ENCODE data around the gene FDX1. TPM values are rescaled to one million over a fixed set of nuclear protein-coding genes. Genes with fewer than 3 reads are reported as not detected.

FDX1 gene
- total and polyA plus RNA-seq, 2 of the 8 experiments (the other 6 are each of a cell fraction or from before 2014, with no cell fraction given) = 3.7 to 9.6 TPM

- ChIA-PET POLR2A (ENCODE audit: partially characterized antibody) (no interaction called here), CTCF (ENCODE audit: partially characterized antibody) (interaction anchor here (1.7 to 5.2 kb wide), 2 partner anchors 11 to 14 kb away, joined by 3 to 29 read pairs; no protein-coding TSS in a partner anchor)
- 80% methylated on average over 1 of the region's 1 CpG; no CpG with 5 or more reads in 1 of the 2 experiments for WGBS, 2 experiments (ENCODE audit: extremely low coverage in 1 of 2, insufficient coverage in 1 of 2, insufficient read length in 1 of 2, insufficient replicate concordance in 2 of 2, low coverage in 1 of 2, low lambda C conversion rate in 2 of 2, missing lambda C conversion rate in 1 of 2)
- DNase-seq (ENCODE audit: low read depth in 1 of 2, low spot score in 2 of 2) (no peak), FAIRE-seq (no peak)
- no peaks in the 10 kb centered on the region for H3K27me3 ChIP-seq (replicated peaks in 1 of 4; ENCODE audit: control insufficient read depth in 3 of 4, extremely low read depth in 1 of 4, insufficient read depth in 3 of 4, low read length in 3 of 4)
- H3K36me3 ChIP-seq (ENCODE audit: control insufficient read depth in 2 of 4, insufficient read depth in 4 of 4, low read length in 3 of 4) = no peaks in the 10 kb centered on the region
- H3K18ac ChIP-seq (ENCODE audit: extremely low read depth, low read length) = no peak overlapping the region; the same call in 1 of the 2 replicates
- no peaks in the 10 kb centered on the region for H3K23me2 ChIP-seq (ENCODE audit: low read depth, low read length)
- no peak for TF ChIP-seq EGR1 (IDR thresholded peaks at IDR 0.05; ENCODE audit: borderline replicate concordance, low read depth, low read length)
- no peak for TF ChIP-seq CEBPB (IDR thresholded peaks at IDR 0.05; ENCODE audit: low read depth, low read length)
- TF ChIP-seq GTF2F1 (IDR thresholded peaks at IDR 0.05; ENCODE audit: borderline replicate concordance, low read depth, low read length) = no peak
- TF ChIP-seq SP2 (IDR thresholded peaks at IDR 0.05; ENCODE audit: low read length) = no peak
- TF ChIP-seq SP4 (IDR thresholded peaks at IDR 0.05; ENCODE audit: low read length) = no peak
- TF ChIP-seq CREB1 (IDR thresholded peaks at IDR 0.05) = no peak
- no peak overlapping the region for H3K27ac ChIP-seq (ENCODE audit: low read depth, low read length)
- H3K79me2 ChIP-seq (ENCODE audit: control insufficient read depth in 1 of 2, insufficient read depth in 2 of 2, low read length in 2 of 2) = no peaks in the 10 kb centered on the region
- no peak overlapping the region for H3K56ac ChIP-seq (replicated peaks; ENCODE audit: insufficient read length, low read depth, low read length)
- H2BK20ac ChIP-seq (ENCODE audit: low read length) = 0 out of 2 replicates have a peak overlapping the region, but pooled peaks have one; percentile 61
- no peak overlapping the region for H2AFZ ChIP-seq (ENCODE audit: low read length)
- H4K91ac ChIP-seq (replicated peaks; ENCODE audit: insufficient read length, low read length) = no peak overlapping the region
- H2BK12ac ChIP-seq (ENCODE audit: low read depth, low read length) = no peak overlapping the region
- H3K9me3 ChIP-seq (ENCODE audit: insufficient read depth in 2 of 2, low read depth in 1 of 2, low read length in 1 of 2) = no peaks in the 10 kb centered on the region
- H2AK5ac ChIP-seq (ENCODE audit: low read depth, low read length) = 0 out of 2 replicates have a peak overlapping the region, but pooled peaks have one; percentile 65
- no peak overlapping the region for H3K23ac ChIP-seq (ENCODE audit: insufficient read length)
- H3K14ac ChIP-seq (ENCODE audit: insufficient read length) = no peak overlapping the region
- H4K8ac ChIP-seq (ENCODE audit: extremely low read depth, insufficient read depth, low read length) = no peak overlapping the region
- H3K4me1 ChIP-seq (replicated peaks in 1 of 4; ENCODE audit: control insufficient read depth in 3 of 4, insufficient read depth in 4 of 4, low read length in 3 of 4) = peaks cover 0 to 7% (median 5%) of the 10 kb centered on the region in 4 experiments; a peak in 6 of 7 replicates
- 0 out of 2 replicates have a peak overlapping the region, but pooled peaks have one; percentile 66 for H2BK5ac ChIP-seq (ENCODE audit: low read depth, low read length)
- H4K20me1 ChIP-seq (replicated peaks in 1 of 2; ENCODE audit: control insufficient read depth in 1 of 2, insufficient read depth in 2 of 2, low read length in 2 of 2) = no peaks in the 10 kb centered on the region
- H3K4ac ChIP-seq (replicated peaks; ENCODE audit: insufficient read length, low read depth, low read length) = no peak overlapping the region
- H3K9ac ChIP-seq (replicated peaks in 1 of 4; ENCODE audit: extremely low read depth in 1 of 4, low read depth in 3 of 4, low read length in 3 of 4) = no peak overlapping the region
- no peak overlapping the region for H3K4me2 ChIP-seq (ENCODE audit: insufficient read depth in 1 of 2, low read depth in 2 of 2, low read length in 2 of 2)
- no peaks in the 10 kb centered on the region for H3K79me1 ChIP-seq (ENCODE audit: low read depth, low read length)
- no peak overlapping the region for H3K4me3 ChIP-seq (ENCODE audit: extremely low read depth in 1 of 4, insufficient read depth in 2 of 4, low read depth in 3 of 4, low read length in 4 of 4)
- H2BK15ac ChIP-seq (ENCODE audit: low read length) = no peak overlapping the region
- H2BK120ac ChIP-seq (replicated peaks; ENCODE audit: low read depth, low read length) = no peak overlapping the region
- H4K5ac ChIP-seq (ENCODE audit: insufficient read length, low read depth, low read length) = no peak overlapping the region
Observed at GRCh38 chr11:110490886-110491285, 61.1 kb downstream of the FDX1 start.
